HEK293 (cell line): Measurements from ENCODE around the gene TAF1A.

ENCODE experiments used
- CTCF ChIA-PET: fragments of 350-600 bp; formaldehyde crosslinking; extraction: SDS; loops from one replicate; lab custom pipeline; 2021; ENCODE audit warnings: antibody characterized with exemption; lab: Yijun Ruan, JAX
- POLR2A ChIA-PET: fragments of 300-600 bp; formaldehyde crosslinking; extraction: SDS; loops from one replicate; lab custom pipeline; 2020; ENCODE audit warnings: antibody characterized with exemption, inconsistent platforms; lab: Yijun Ruan, JAX
- H3K27ac ChIP-seq: fragments of 200-500 bp; sonication (Bioruptor generic); 2 replicates; pipeline ENCODE4 v1.5.1; 2014; ENCODE audit warnings: low read depth, low read length, control low read depth, inconsistent platforms; ENCODE audit errors: extremely low read depth
- H3K36me3 ChIP-seq, 2 experiments: fragments of 200-500 bp in 1 of 2; sonication (Bioruptor generic) in 1 of 2; 1 replicate in 1 of 2; 2 replicates in 1 of 2; pipeline ENCODE4 v1.5.1; 2014 to 2017; ENCODE audit warnings: inconsistent platforms in 2 of 2, low read length in 2 of 2; ENCODE audit not compliant: control insufficient read depth in 2 of 2, insufficient read depth in 1 of 2
- H3K4me1 ChIP-seq: fragments of 200-500 bp; sonication (Bioruptor generic); 2 replicates; pipeline ENCODE4 v1.5.1; 2014; ENCODE audit warnings: mild to moderate bottlenecking, low read length, inconsistent platforms; ENCODE audit not compliant: control insufficient read depth, insufficient read depth
- H3K4me3 ChIP-seq: 2 replicates; pipeline ENCODE4 v1.5.1; 2011; ENCODE audit warnings: low read depth, mild to moderate bottlenecking, control low read depth, low read length, moderate library complexity
- H3K9me3 ChIP-seq: fragments of 200-500 bp; sonication (Bioruptor generic); 2 replicates; pipeline ENCODE4 v1.5.1; 2014; ENCODE audit warnings: low read depth, low read length, inconsistent platforms; ENCODE audit not compliant: control insufficient read depth, insufficient read depth
- CTCF ChIP-seq: fragments of 450-650 bp; formaldehyde crosslinking; IDR thresholded peaks from 2 replicates; pipeline ENCODE4 v1.5.1; 2016; ENCODE audit warnings: missing biosample characterization, missing genetic modification characterization
- ELK4 ChIP-seq: IDR thresholded peaks from 2 replicates; pipeline ENCODE4 v1.6.1; 2011; ENCODE audit warnings: mild to moderate bottlenecking, low read depth, low read length, borderline replicate concordance
- KLF1 ChIP-seq: fragments of 450-650 bp; formaldehyde crosslinking; IDR thresholded peaks from 2 replicates; pipeline ENCODE4 v1.5.1; 2016; ENCODE audit warnings: missing biosample characterization, missing genetic modification characterization
- KLF10 ChIP-seq: fragments of 450-650 bp; IDR thresholded peaks from 2 replicates; pipeline ENCODE4 v1.5.1; 2018; ENCODE audit warnings: missing biosample characterization, mild to moderate bottlenecking, missing genetic modification characterization
- KLF9 ChIP-seq: fragments of 450-650 bp; formaldehyde crosslinking; IDR thresholded peaks from 2 replicates; pipeline ENCODE4 v1.5.1; 2016; ENCODE audit warnings: missing biosample characterization, missing genetic modification characterization, low read depth
- OSR2 ChIP-seq: fragments of 450-650 bp; formaldehyde crosslinking; IDR thresholded peaks from 2 replicates; pipeline ENCODE4 v1.5.1; 2016; ENCODE audit warnings: missing biosample characterization, missing genetic modification characterization
- REPIN1 ChIP-seq: fragments of 450-650 bp; formaldehyde crosslinking; IDR thresholded peaks from 2 replicates; pipeline ENCODE4 v1.5.1; 2017; ENCODE audit warnings: missing biosample characterization, missing genetic modification characterization, low read depth
- SALL2 ChIP-seq: fragments of 450-650 bp; formaldehyde crosslinking; IDR thresholded peaks from 2 replicates; pipeline ENCODE4 v1.5.0; 2017; ENCODE audit warnings: missing biosample characterization, mild to moderate bottlenecking, missing genetic modification characterization, borderline replicate concordance
- ZBTB20 ChIP-seq: fragments of 450-650 bp; formaldehyde crosslinking; IDR thresholded peaks from 2 replicates; pipeline ENCODE4 v1.5.1; 2016; ENCODE audit warnings: missing biosample characterization, missing genetic modification characterization
- ZBTB21 ChIP-seq: fragments of 450-650 bp; formaldehyde crosslinking; IDR thresholded peaks from 2 replicates; pipeline ENCODE4 v1.5.1; 2017; ENCODE audit warnings: missing biosample characterization, missing genetic modification characterization
- ZBTB44 ChIP-seq: fragments of 450-650 bp; IDR thresholded peaks from 2 replicates; pipeline ENCODE4 v1.5.1; 2018; ENCODE audit warnings: missing biosample characterization, mild to moderate bottlenecking, missing genetic modification characterization
- ZFHX2 ChIP-seq: fragments of 450-650 bp; formaldehyde crosslinking; conservative IDR thresholded peaks from 2 replicates; pipeline ENCODE4 v1.5.1; 2016; ENCODE audit warnings: missing biosample characterization, missing genetic modification characterization
- ZFP3 ChIP-seq: fragments of 450-650 bp; formaldehyde crosslinking; IDR thresholded peaks from 2 replicates; pipeline ENCODE4 v1.5.1; 2016; ENCODE audit warnings: low read depth, missing biosample characterization, missing genetic modification characterization
- ZFP41 ChIP-seq: fragments of 450-650 bp; formaldehyde crosslinking; IDR thresholded peaks from 2 replicates; pipeline ENCODE4 v1.5.1; 2016; ENCODE audit warnings: missing biosample characterization, missing genetic modification characterization, borderline replicate concordance
- ZNF138 ChIP-seq: fragments of 450-650 bp; formaldehyde crosslinking; IDR thresholded peaks from 2 replicates; pipeline ENCODE4 v1.5.1; 2016; ENCODE audit warnings: missing biosample characterization, missing genetic modification characterization, borderline replicate concordance
- ZNF155 ChIP-seq: fragments of 450-650 bp; formaldehyde crosslinking; IDR thresholded peaks from 2 replicates; pipeline ENCODE4 v1.5.1; 2016; ENCODE audit warnings: missing biosample characterization, missing genetic modification characterization
- ZNF174 ChIP-seq: fragments of 450-650 bp; formaldehyde crosslinking; IDR thresholded peaks from 2 replicates; pipeline ENCODE4 v1.5.0; 2017; ENCODE audit warnings: missing biosample characterization, mild to moderate bottlenecking, missing genetic modification characterization
- ZNF248 ChIP-seq: fragments of 450-650 bp; formaldehyde crosslinking; IDR thresholded peaks from 2 replicates; pipeline ENCODE4 v1.5.1; 2017; ENCODE audit warnings: missing biosample characterization, missing genetic modification characterization
- ZNF514 ChIP-seq: fragments of 450-650 bp; formaldehyde crosslinking; IDR thresholded peaks from 2 replicates; pipeline ENCODE4 v1.5.1; 2016; ENCODE audit warnings: missing biosample characterization, missing genetic modification characterization
- ZNF600 ChIP-seq: fragments of 450-650 bp; formaldehyde crosslinking; IDR thresholded peaks from 2 replicates; pipeline ENCODE4 v1.5.1; 2016; ENCODE audit warnings: missing biosample characterization, missing genetic modification characterization
- ZNF610 ChIP-seq: fragments of 450-650 bp; formaldehyde crosslinking; IDR thresholded peaks from 2 replicates; pipeline ENCODE4 v1.5.1; 2016; ENCODE audit warnings: missing biosample characterization, missing genetic modification characterization, borderline replicate concordance
- ZNF629 ChIP-seq: fragments of 450-650 bp; formaldehyde crosslinking; IDR thresholded peaks from 2 replicates; pipeline ENCODE4 v1.5.1; 2017; ENCODE audit warnings: missing biosample characterization, missing genetic modification characterization
- ZNF660 ChIP-seq: fragments of 450-650 bp; IDR thresholded peaks from 2 replicates; pipeline ENCODE4 v1.5.1; 2018; ENCODE audit warnings: missing biosample characterization, mild to moderate bottlenecking, missing genetic modification characterization
- ZNF670 ChIP-seq: fragments of 450-650 bp; formaldehyde crosslinking; IDR thresholded peaks from 2 replicates; pipeline ENCODE4 v1.5.1; 2016; ENCODE audit warnings: missing biosample characterization, missing genetic modification characterization, low read depth
- ZNF692 ChIP-seq: fragments of 450-650 bp; formaldehyde crosslinking; IDR thresholded peaks from 2 replicates; pipeline ENCODE4 v1.5.1; 2016; ENCODE audit warnings: missing biosample characterization, missing genetic modification characterization
- ZNF777 ChIP-seq: fragments of 450-650 bp; formaldehyde crosslinking; IDR thresholded peaks from 2 replicates; pipeline ENCODE4 v1.5.1; 2017; ENCODE audit warnings: missing biosample characterization, missing genetic modification characterization, borderline replicate concordance
- ZNF837 ChIP-seq: fragments of 450-650 bp; formaldehyde crosslinking; IDR thresholded peaks from 2 replicates; pipeline ENCODE4 v1.5.1; 2016; ENCODE audit warnings: missing biosample characterization, missing genetic modification characterization
- ZSCAN30 ChIP-seq: fragments of 450-650 bp; IDR thresholded peaks from 2 replicates; pipeline ENCODE4 v1.5.1; 2018; ENCODE audit warnings: missing biosample characterization, mild to moderate bottlenecking, missing genetic modification characterization, moderate library complexity

The TAF1A gene

GRCh38 chr1:222589462-222590302, at the start of gene TAF1A (continued):
- TF ChIP-seq OSR2 (tag by site-specific recombination): peak; percentile 46; the same call in 1 of the 2 replicates
- TF ChIP-seq ZNF155 (tag by site-specific recombination): no peak
- no peak for TF ChIP-seq ZBTB21 (tag by site-specific recombination)
- TF ChIP-seq ZNF837 (tag by site-specific recombination): no peak
- no peak for TF ChIP-seq ZFP41 (tag by site-specific recombination)
- no peak for TF ChIP-seq ZNF514 (tag by site-specific recombination)
- TF ChIP-seq ZFHX2 (tag by site-specific recombination): no peak; the same call in 1 of the 2 replicates
- TF ChIP-seq ZNF670 (tag by site-specific recombination): no peak
- peak; percentile 33; the same call in 1 of the 2 replicates for TF ChIP-seq ZNF600 (tag by site-specific recombination)
- no peak for TF ChIP-seq ZBTB44 (tag by site-specific recombination)
- TF ChIP-seq ZSCAN30 (tag by site-specific recombination): no peak
- no peak for TF ChIP-seq SALL2
- peak; percentile 67 for TF ChIP-seq KLF9
- peak; percentile 89 for TF ChIP-seq KLF10 (tag by site-specific recombination)
- TF ChIP-seq ZNF629 (tag by site-specific recombination): peak; percentile 54
- no peak for TF ChIP-seq ELK4
- no peak for TF ChIP-seq ZNF138 (tag by site-specific recombination)
- TF ChIP-seq ZNF777 (tag by site-specific recombination): no peak
- TF ChIP-seq, all 188 proteins: peak for 36

GRCh38 chr1:222634180-222635013, 44.7 kb upstream of the TAF1A start:
- Histone ChIP-seq H3K4me1 (no peaks in the 10 kb centered on the region), H3K36me3 (peaks cover 31 to 92% of the 10 kb centered on the region in 2 experiments), H3K27ac (no peak overlapping the region), H3K4me3 (no peak overlapping the region), H3K9me3 (no peaks in the 10 kb centered on the region)
- CTCF ChIA-PET: interaction anchor here (0.6 to 5.6 kb wide), 23 partner anchors 9 to 468 kb away, joined by 3 to 52 read pairs (median 4); partner anchors contain the start of gene TAF1A
- POLR2A ChIA-PET: interaction anchor here (0.6 to 1.6 kb wide), 4 partner anchors 45 to 169 kb away, joined by 3 to 9 read pairs (median 4); partner anchors contain the start of genes AIDA, BROX and TAF1A
- TF ChIP-seq ZNF174 (no peak), ZNF248 (tag by site-specific recombination) (no peak), ZNF600 (tag by site-specific recombination) (no peak), ZFP3 (no peak), CTCF (tag by site-specific recombination) (peak; percentile 46; the same call in 1 of the 2 replicates), ZNF692 (0 out of 2 replicates have a peak, but pooled peaks have one; percentile 27), KLF1 (no peak), ZBTB20 (tag by site-specific recombination) (0 out of 2 replicates have a peak, but pooled peaks have one; percentile 8), ZNF660 (tag by site-specific recombination) (peak; percentile 46; the same call in 1 of the 2 replicates), ZNF610 (tag by site-specific recombination) (no peak), REPIN1 (tag by site-specific recombination) (no peak), KLF10 (tag by site-specific recombination) (no peak)
